KOPT-K1 (cell line): ENCODE data around the gene ICA1L.

Experiments used
- H3K27ac ChIP-seq: fragments of 200-600 bp; sonication (generic); 2 replicates; pipeline ENCODE4 v1.5.1; 2016; ENCODE audit warnings: antibody characterized with exemption, mild to moderate bottlenecking, low read depth, low read length; ENCODE audit not compliant: poor library complexity, severe bottlenecking
- H3K36me3 ChIP-seq: fragments of 200-600 bp; sonication (generic); 2 replicates; pipeline ENCODE4 v1.5.1; 2017; ENCODE audit warnings: antibody characterized with exemption, mild to moderate bottlenecking, low read length, moderate library complexity; ENCODE audit not compliant: insufficient read depth
- H3K9me3 ChIP-seq: fragments of 200-600 bp; sonication (generic); 2 replicates; pipeline ENCODE4 v1.5.1; 2017; ENCODE audit warnings: antibody characterized with exemption, low read length, mild to moderate bottlenecking; ENCODE audit not compliant: insufficient read depth, poor library complexity, severe bottlenecking

The ICA1L gene

DNA sequence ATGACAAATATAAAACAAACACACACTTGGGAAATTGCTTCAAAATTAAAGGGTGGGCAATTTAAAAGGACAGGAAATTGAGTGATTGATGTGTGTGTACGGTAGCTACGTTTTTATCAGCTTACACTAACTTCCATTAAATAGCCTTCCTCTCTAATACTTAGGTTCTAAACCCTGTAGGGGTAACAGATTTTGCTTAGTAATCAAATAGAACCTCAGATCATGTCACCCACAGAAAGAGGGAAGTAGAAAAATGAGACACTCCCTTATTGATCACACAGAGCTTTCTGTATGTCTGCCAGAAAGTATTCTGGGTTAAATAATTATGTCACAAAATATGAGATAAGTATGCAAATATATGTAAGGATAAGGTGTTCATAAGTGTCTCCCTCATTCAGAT lies 93.3 kb downstream of the ICA1L start:
- H3K36me3 ChIP-seq, result peaks cover 64% of the 10 kb centered on the region
- H3K27ac ChIP-seq, result no peak overlapping the region
- H3K9me3 ChIP-seq, result no peaks in the 10 kb centered on the region

DNA sequence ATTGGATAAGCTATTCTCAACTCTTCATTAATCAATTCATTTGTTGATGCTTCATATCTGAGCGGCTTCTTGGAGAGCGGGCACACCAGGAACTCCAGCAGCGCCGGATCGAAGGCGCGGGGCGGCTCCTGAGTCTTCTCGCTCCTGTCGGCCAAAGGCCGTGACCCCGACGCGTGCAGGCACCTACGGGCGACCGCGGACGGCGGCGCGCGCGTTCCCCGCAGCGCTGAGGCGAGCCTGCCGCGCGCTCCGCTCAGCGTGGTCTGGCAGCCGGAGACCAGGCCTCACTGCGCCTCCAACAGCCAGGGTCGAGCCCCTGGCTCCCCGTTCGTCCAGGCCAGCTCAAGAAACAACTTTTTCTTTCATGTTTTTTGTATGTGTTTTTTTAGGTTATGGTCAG lies 97.5 kb downstream of the ICA1L start:
- H3K36me3 ChIP-seq, result peaks cover 47% of the 10 kb centered on the region
- no peak overlapping the region for H3K27ac ChIP-seq
- H3K9me3 ChIP-seq, result no peaks in the 10 kb centered on the region

DNA sequence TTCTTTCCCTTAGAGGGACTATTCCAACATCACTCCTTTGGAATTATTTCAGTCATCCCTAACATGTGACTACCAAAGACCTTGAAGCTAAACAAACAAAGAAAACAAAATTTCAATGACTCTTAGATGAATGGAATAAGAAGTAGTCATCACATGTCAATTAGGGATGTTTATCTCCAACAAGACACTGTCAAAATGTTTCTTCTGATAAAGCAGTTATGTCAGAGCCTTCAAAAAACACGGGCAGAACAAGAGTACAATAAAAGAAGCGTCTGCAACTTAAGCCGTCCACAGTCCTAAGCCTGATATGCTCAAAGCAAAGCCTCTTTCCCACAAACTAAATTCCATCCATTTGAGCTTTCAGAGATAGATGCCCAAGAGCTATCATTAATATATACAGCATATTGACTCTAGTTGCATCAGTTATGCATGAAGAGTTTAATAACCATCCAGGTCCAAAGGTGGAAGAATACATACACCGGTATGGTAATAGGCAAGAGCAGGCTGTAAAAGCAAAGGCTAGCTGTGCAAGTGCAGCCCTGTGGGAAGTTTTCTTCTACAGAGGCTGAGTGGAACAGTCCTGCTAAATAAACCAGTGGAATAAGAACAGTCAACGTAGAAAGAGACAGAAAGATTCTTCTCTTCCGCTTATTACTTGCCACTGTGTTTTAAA lies 98.1 kb downstream of the ICA1L start:
- no peaks in the 10 kb centered on the region for H3K9me3 ChIP-seq
- peaks cover 40% of the 10 kb centered on the region for H3K36me3 ChIP-seq
- no peak overlapping the region for H3K27ac ChIP-seq

DNA sequence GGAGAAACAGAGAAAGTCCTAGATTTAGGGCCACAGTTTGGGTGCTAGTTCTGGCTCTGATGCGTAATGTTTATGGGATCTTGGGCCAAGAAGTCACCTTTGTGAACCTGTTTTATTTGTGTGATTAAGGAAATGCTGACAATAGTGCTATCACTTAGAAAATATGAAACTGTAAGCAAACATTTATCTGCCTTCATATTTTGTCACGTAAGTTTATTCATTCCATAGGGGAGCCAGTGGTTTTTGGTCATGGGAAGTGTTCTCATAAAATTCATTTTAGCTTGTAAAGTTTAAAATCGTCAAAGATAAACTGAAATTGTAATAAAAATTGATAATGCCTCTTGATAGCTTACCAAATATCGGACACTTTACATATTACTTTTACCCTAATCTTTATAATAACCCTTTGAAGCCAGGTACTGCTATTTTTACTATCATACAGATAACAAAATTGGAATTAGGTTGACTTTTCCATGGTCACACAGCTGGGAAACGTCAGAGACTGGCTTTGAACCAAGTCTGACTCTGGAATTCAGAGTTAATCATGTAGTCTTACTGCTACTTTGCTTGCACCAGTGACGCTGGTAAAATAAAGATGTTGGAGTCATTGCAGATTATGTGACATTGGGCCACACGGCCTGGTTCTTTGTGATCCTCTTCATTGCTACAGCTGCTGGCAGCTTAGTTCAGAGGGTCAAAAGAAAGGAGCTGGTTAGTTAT lies 99.7 kb downstream of the ICA1L start:
- Histone ChIP-seq H3K36me3 (peaks cover 36% of the 10 kb centered on the region), H3K9me3 (no peaks in the 10 kb centered on the region), H3K27ac (no peak overlapping the region)

DNA sequence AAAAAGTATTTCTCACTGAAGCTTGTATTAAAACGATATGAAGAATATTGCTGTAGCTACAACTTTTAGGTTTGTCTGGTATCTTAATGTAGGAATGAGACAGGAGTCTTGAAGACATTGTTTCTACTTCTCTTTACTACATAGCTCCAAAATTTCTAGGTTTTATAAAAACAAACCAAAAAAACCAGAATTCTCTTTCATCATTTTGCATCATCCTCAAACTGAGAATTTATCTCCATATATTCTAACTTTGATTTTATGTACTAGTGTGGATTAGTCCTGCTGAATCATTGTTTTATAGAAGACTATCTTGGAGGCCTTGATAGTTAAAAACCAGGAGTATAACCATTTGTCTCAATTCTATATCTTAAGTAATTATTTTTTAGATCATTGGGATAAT lies 100.2 kb downstream of the ICA1L start:
- Histone ChIP-seq H3K27ac (no peak overlapping the region), H3K36me3 (peaks cover 42% of the 10 kb centered on the region), H3K9me3 (no peaks in the 10 kb centered on the region)

DNA sequence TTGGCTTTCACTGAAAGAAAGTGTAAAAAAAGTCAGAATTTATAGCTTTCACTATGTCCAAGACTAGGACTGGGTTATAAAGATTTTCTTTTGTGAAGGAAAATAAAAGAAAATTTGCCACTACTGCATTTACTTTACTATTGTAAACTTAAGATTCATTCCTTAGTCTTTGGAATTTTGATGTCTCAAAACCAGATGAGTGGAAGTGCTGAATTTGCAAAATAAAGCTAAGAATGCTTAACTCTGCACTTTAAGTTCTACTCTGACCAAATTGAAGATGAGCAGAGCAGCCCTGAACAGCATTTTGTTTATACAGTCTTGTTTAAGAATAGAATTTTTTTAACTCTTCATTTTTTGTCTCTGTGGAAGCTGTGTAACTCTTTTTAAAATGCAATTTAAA lies 102.4 kb downstream of the ICA1L start:
- Histone ChIP-seq H3K36me3 (peaks cover 53% of the 10 kb centered on the region), H3K27ac (no peak overlapping the region), H3K9me3 (no peaks in the 10 kb centered on the region)

DNA sequence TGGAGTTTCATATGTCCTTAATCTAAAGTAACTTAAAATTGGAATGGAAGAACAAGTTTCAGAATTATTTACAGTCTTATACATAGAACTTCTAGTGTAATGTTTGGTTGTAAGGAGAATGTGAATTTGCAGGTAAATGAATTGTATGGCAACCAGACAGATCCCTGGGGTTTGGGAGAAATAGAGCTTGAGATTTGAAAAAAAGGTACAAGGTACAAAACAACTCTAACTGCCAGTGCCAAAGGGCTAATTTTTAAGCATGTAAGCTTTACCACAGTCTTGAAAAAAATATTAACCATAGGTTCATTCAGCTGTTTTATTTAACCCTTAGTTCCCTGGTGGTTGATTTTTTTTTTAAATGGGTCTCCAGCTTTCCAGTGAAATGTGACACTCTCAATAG lies 103.3 kb downstream of the ICA1L start:
- Histone ChIP-seq H3K36me3 (peaks cover 51% of the 10 kb centered on the region), H3K27ac (no peak overlapping the region), H3K9me3 (no peaks in the 10 kb centered on the region)

DNA sequence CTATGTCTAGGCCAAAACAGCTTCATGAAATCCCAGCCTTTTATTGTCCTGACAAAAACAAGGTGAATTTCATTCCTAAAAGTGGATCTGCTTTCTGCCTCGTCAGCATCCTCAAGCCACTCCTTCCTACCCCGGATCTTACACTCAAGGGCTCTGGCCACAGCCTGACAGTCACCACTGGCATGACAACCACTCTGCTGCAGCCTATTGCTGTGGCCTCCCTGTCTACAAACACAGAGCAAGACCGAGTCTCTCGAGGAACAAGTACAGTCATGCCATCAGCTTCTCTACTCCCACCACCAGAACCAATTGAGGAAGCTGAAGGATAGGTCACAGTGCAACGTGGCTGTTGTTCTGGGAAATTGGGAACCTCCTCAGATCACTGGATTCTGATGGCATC lies 106.1 kb downstream of the ICA1L start:
- H3K9me3 ChIP-seq, result no peaks in the 10 kb centered on the region
- peaks cover 35% of the 10 kb centered on the region for H3K36me3 ChIP-seq
- H3K27ac ChIP-seq, result no peak overlapping the region

DNA sequence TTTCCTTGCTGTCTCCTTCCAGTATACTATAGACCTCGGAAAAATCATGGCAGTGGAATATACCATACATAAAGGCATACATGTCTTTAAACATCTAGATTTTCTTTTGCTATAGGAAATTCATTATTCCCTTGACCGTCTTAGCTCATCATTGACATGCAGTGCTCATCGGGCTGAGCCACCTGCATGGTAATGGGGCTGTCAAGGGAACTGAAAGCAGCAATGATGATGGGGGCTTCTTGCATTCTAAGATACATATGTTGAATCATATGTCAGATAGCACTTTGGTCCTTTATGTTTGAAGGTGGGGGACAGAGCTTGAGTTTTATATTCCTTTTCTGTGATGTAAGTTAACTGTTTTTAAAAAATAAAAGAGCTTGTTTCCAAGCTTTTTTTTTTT lies 106.6 kb downstream of the ICA1L start:
- no peak overlapping the region for H3K27ac ChIP-seq
- H3K36me3 ChIP-seq, result peaks cover 39% of the 10 kb centered on the region
- H3K9me3 ChIP-seq, result no peaks in the 10 kb centered on the region

DNA sequence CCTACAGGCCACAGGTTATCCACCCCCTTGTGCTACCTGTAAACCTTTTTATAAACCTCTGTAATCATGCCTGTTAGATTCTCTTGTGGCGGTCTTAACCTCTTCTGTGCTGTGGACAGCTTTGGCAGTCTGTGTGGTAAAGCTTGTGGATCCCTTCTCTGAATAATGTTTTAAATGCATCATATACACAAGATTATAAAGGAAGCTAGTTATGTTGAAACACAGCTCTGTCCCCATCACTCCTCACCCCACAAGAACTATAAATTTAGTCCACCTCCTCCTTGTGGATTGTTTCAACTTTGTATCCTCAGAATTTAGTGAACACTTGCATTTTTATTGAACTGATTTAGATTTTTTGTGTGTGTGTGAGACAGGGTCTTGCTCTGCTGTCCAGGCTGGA lies 107.7 kb downstream of the ICA1L start:
- Histone ChIP-seq H3K36me3 (peaks cover 49% of the 10 kb centered on the region), H3K9me3 (no peaks in the 10 kb centered on the region), H3K27ac (no peak overlapping the region)

DNA sequence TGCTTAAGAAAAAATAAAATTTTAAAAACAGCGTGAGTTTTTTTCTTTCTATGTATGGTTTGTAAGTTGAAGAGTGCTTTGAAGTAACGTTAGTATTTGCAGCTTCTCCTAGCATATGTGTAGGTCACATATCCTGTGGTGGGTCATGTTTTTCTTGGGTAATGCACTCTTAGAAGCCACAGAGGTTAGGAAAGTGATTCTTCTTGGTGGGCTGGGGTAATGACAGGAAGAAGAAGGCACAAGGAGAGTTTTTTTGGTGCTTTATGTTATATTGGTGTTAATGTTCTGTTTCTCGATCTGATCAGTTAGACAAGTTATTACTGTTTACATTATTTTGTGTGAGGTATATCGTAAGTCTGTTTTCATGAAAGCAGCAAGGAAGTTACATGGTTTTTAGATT lies 109.0 kb downstream of the ICA1L start:
- H3K36me3 ChIP-seq, result peaks cover 61% of the 10 kb centered on the region
- H3K27ac ChIP-seq, result peak overlapping the region; percentile 59
- no peaks in the 10 kb centered on the region for H3K9me3 ChIP-seq

DNA sequence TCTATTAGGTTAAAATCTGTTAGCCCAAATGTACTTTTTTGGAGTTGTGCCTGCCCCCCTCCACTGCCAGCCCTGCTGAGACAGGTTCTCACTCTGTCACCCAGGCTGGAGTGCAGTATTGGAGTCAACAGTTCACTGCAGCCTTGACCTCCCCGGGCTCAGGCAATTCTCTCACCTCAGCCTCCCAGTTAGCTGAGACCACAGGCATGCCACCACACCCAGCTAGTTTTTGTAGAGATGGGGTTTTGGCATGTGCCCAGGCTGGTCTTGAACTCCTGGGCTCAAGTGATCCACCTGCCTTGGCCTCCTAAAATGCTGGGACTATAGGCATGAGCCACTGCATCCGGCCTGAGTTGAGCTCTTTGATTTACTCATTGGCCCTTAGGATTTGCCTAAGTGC lies 110.7 kb downstream of the ICA1L start:
- H3K27ac ChIP-seq, result no peak overlapping the region
- H3K36me3 ChIP-seq, result peaks cover 67% of the 10 kb centered on the region
- no peaks in the 10 kb centered on the region for H3K9me3 ChIP-seq

DNA sequence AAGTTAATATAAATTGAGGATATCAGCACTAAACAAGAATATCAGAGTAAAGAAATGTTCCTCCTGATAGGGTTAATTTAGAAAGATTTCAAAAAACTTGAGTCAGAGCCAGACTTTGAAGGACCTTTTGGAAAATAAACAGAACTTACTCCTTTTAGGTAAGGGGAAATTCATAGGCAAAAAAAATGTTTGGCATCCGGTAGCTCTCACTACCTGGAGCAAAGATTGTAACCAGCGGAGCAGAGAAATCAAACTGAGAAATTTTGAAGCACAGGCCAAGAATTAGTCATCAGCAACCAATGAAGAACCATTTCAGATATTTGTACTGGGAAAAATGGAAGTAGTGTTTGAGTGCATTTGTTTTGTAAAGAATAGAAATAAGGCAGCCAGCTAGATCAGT lies 113.0 kb downstream of the ICA1L start:
- H3K36me3 ChIP-seq, result peaks cover 46% of the 10 kb centered on the region

DNA sequence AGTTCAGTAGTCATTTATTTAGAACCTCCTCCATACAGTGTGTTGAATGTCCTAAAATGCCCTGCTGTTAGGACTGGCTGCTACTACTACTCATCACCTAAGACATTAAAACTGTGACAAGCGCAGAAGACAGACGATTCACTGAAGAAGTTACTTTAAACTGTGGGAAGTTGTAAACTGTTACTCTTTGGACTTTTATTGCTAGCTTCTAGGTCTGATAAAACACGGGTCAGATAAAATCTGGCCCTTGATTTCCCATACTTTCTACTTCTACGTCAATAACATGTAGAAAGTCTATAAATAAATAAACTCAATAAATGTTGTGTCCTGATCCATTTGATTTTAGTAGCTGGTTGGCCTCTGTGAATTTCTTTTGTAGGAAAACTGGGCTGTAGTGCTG lies 113.4 kb downstream of the ICA1L start:
- no peak overlapping the region for H3K27ac ChIP-seq
- H3K9me3 ChIP-seq, result no peaks in the 10 kb centered on the region
- peaks cover 46% of the 10 kb centered on the region for H3K36me3 ChIP-seq

More for the DNA sequence above, 113.0 kb downstream of the ICA1L start:
- Histone ChIP-seq H3K9me3 (no peaks in the 10 kb centered on the region), H3K27ac (no peak overlapping the region)

DNA sequence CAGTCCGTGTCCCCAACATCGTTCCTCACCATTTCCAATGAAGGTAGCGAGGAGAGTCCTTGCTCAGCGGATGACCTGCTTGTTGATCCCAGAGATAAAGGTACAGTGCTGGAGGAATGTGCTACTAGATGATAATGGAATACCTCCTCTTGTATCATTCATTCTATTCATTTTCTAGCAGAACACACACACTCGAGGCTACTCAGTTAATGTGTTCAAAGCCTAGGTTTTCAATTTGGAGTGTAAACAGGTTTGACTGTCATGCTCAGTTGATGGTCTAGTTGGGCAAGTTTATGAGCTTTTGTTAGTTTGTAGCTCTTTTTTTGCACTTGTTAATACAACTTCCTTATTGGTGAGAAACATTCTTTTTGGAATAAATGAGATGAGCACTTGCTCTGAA lies 114.2 kb downstream of the ICA1L start:
- Histone ChIP-seq H3K27ac (no peak overlapping the region), H3K9me3 (no peaks in the 10 kb centered on the region), H3K36me3 (peaks cover 46% of the 10 kb centered on the region)

DNA sequence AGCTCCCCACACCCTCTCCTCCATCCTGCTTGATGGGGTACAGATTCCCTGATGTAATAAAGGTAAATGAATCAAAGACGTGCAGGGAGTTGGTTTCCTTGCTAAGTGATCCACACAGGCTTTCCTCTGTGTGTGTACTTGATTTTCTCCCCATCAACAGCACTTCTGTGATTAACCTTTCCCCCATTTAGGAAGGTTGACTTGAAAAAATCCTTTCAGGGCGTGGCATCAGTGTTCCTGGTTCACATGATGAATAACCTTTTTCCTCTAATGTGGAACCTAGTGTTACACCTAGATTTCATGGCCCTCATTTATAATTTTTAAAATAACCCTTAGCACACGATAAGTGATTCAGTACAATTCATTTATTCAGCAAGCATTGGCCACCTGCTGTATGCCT lies 115.0 kb downstream of the ICA1L start:
- Histone ChIP-seq H3K27ac (no peak overlapping the region), H3K9me3 (no peaks in the 10 kb centered on the region), H3K36me3 (peaks cover 46% of the 10 kb centered on the region)
